IPS DF 19.7 (cell line): Measurements from ENCODE around the gene MTNR1A.

Source experiments
- DNase-seq: peaks from one replicate; pipeline ENCODE4 v3.0.0-alpha.2; 2013; ENCODE audit warnings: low read depth, low spot score

The MTNR1A gene

GRCh38 chr4:186554914-186555827 lies at the start of gene MTNR1A:
Gene MTNR1A, minus strand, starts transcription at chr4:186555567. Its CDS starts 202 bp downstream, at chr4:186555365.
- no peak for DNase-seq

- no peak for DNase-seq
Measured at GRCh38 chr4:186604124-186604807, 48.9 kb upstream of the MTNR1A start.

- no peak for DNase-seq
Measured at GRCh38 chr4:186602978-186603377, 47.6 kb upstream of the MTNR1A start.

GRCh38 chr4:186599483-186599882 lies 44.1 kb upstream of the MTNR1A start:
- no peak for DNase-seq

- no peak for DNase-seq
Measured at GRCh38 chr4:186598686-186599085, 43.3 kb upstream of the MTNR1A start.

DNA sequence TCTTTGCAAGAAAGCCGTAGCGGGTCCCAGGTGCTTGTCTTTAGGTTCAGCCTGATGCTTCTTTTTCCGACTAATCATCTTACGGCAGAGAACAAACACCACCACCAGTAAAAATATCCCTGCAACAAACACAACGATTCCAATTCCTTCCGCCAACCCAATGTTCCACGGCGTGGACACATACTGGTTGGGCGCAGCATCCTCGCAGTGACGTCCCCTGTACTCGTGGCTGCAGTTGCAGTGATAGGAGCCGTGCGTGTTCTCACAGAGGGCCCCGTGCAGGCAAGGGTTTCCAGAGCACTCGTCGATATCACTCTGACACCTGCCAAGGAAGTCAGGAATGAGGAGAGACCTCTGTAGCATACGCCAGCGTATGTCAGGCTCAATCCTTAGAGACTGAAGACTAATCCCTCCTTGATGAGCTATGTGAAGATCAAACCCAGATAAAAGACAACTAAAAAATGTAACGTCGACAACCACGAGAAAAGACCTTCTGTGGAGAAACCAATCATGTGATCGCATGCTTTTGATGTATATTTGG lies 41.6 kb upstream of the MTNR1A start:
- no peak for DNase-seq

DNA sequence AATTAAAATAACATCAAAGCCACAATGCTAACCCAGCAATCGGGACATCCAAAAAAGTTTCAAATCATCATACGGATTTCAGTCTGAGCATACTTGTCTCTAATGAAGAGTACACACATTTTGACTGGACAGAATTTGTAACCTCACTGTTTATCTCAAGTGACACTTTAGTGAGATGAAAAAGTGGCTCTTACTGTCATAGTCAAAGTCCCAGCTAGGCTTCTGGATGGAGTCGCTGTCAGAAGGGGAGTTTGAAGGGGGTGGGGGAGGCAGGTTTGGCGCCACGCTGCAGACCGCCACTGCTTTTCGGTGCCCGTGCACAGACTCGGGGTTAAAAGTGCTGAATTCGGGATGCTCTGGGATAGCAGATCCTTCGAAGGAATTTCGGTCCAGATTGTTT lies 41.0 kb upstream of the MTNR1A start:
- DNase-seq = no peak

DNA sequence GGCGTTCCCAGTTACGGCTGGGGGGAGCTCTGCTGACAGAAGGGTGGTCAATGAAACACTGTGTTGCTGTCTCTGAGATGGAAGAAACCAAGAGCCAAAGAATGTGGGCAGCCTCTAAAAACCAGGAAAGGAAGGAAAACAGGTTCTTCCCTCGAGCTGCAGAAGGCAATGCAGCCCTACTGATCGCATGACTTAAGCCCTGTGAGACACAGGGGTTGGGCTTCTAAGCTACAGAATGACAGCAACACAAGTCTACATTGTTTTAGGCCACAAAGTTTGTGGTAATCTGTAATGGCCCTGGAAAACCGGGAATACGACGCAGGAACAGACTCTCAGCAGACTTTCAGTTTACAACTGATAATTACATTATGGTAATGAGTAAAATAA lies 38.2 kb upstream of the MTNR1A start:
- no peak for DNase-seq

DNA sequence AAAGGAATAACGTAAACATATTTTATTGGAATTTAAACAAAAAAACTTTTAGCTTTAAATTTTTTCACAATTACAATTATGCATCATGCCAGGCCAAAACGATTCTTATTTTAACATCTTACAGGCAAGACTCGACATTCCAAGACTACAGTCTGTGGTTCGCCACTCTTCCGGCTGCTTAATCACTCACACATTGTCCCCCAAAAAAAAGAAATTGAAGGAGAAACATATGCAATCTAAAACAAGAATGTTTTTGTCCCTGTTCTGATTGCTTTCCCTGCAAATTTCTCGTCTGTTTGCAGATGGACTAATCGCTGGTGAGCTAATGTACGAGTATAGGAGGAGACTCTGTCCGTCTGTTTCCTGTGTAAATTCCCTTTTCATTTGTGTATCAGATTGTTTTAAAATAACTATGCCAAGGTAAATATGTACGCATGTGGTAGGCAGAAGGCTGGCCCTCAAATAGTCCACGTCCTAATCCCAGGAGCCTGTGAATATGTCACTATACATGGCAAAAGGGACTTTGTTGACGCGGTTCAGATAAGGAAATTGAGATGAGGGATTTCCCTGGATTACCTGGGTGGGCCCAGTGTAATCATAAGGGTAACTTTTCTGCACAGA lies 37.7 kb upstream of the MTNR1A start:
- no peak for DNase-seq

GRCh38 chr4:186592445-186592844 lies 37.1 kb upstream of the MTNR1A start:
- no peak for DNase-seq

DNA sequence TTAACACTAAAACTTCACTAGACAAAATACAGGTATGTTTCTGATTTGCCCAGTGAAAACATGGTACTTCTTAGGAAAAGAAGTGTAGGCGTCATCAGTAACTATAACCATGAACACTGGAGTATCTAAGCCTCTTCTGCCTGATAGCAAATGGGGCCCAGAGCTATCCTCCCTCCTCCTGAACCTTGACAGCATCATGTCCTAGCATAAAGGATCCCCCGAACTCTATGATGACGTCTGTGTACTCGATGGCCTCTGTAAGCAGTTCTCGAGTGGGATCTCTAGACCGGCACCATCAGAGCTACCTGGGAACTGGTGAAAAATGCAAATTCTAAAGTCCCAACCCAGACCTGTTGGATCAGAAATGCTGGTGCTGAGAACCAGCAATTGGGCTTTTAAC lies 36.3 kb upstream of the MTNR1A start:
- DNase-seq = no peak

DNA sequence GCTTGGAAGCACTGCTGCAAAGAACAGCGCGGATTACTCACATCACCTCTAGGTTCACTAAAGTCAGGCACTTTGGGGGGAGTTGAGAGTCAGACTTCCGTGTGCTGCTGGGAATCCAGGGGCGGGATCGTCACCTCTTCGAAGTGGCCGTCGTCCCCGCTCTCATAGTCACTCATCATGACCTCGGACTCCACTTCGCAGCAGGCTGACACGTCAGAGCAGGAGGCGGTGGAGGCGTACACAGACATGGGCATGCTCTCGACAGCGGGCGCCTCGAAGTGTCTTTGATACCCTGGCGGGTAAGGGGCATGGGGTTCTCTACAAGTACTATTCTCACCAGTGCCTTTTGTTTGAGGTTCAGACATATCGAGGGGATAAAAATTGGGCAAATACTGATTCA lies 33.1 kb upstream of the MTNR1A start:
- DNase-seq = no peak

GRCh38 chr4:186587416-186588018 lies 32.1 kb upstream of the MTNR1A start:
- no peak for DNase-seq

- no peak for DNase-seq
Measured at GRCh38 chr4:186586205-186586604, 30.8 kb upstream of the MTNR1A start.

GRCh38 chr4:186584912-186585311 lies 29.5 kb upstream of the MTNR1A start:
- DNase-seq = no peak

- no peak for DNase-seq
Measured at GRCh38 chr4:186581421-186581820, 26.1 kb upstream of the MTNR1A start.

DNA sequence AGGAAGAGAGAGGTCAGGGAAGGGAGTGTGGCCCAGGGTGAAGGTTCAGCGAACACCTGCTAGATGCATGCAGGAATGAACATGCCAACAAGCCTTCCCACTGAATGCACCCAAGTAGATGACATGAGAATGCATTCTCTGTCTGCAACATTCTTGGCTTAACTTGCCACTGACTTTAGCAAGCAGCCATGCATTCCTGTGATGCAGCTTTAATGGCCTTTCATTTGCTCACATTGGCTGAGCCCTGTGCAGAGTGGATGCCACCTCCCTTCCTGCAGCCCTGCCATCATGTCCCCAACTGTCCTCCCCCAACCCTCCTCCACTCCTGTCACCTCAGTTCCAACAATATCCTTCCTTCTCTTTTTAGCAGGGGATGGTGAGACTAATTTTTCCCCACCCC lies 25.3 kb upstream of the MTNR1A start:
- DNase-seq = no peak

GRCh38 chr4:186570193-186570996 lies 15.0 kb upstream of the MTNR1A start:
- no peak for DNase-seq

GRCh38 chr4:186569533-186570192 lies 14.3 kb upstream of the MTNR1A start:
- no peak for DNase-seq

DNA sequence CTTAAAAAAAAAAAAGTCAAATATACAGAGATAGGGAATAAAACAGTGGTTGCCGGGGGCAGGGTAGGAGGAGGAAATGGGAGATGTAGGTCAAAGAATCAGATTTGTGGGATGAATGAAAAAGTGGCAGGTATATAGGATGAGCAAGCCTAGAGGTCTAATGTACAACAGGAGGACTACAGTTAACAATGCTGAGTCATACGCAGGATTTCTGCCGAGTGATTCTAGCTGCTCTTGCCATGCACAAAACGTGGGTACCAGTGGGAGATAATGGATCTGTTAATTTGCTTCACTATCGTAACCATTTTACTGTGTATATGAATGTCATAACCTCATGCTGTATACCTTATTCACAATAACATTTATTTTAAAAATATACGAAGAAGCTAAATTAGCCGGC lies 10.7 kb upstream of the MTNR1A start:
- DNase-seq = no peak
